ENCODE data around the gene C5orf63. TPM values are rescaled to one million over a fixed set of nuclear protein-coding genes. Genes with fewer than 3 reads are reported as not detected.

The C5orf63 gene
- total and polyA plus RNA-seq, 2 of the 13 experiments (the other 11 are each of a cell fraction or from before 2014, with no cell fraction given): 7.9 to 8.8 TPM

GRCh38 chr5:127030259-127031146, 42.8 kb downstream of the C5orf63 start, which contains the start of gene MARCHF3 (continued):
- TF ChIP-seq ZSCAN21 (CRISPR knock-in tag; IDR thresholded peaks at IDR 0.05; ENCODE audit: borderline replicate concordance) (peak; percentile 54; the same call in 1 of the 2 replicates), ZNF224 (CRISPR knock-in tag; IDR thresholded peaks at IDR 0.05) (peak; percentile 94; the same call in 1 of the 2 replicates), ZNF577 (CRISPR knock-in tag; IDR thresholded peaks at IDR 0.05; ENCODE audit: borderline replicate concordance, low read depth) (no peak), ZMYM4 (CRISPR knock-in tag; IDR thresholded peaks at IDR 0.05) (no peak; the same call in none of the 2 replicates), CEBPB (IDR thresholded peaks at IDR 0.05; ENCODE audit: borderline replicate concordance, low read depth, low read length) (peak; percentile 79), RFX1 (IDR thresholded peaks at IDR 0.05) (no peak), ZNF10 (CRISPR knock-in tag; IDR thresholded peaks at IDR 0.05; ENCODE audit: borderline replicate concordance, low read depth) (no peak), MYPOP (CRISPR knock-in tag; IDR thresholded peaks at IDR 0.05) (peak; percentile 92), ARNT (IDR thresholded peaks at IDR 0.05) (no peak)
- TF ChIP-seq, protein P1, sequence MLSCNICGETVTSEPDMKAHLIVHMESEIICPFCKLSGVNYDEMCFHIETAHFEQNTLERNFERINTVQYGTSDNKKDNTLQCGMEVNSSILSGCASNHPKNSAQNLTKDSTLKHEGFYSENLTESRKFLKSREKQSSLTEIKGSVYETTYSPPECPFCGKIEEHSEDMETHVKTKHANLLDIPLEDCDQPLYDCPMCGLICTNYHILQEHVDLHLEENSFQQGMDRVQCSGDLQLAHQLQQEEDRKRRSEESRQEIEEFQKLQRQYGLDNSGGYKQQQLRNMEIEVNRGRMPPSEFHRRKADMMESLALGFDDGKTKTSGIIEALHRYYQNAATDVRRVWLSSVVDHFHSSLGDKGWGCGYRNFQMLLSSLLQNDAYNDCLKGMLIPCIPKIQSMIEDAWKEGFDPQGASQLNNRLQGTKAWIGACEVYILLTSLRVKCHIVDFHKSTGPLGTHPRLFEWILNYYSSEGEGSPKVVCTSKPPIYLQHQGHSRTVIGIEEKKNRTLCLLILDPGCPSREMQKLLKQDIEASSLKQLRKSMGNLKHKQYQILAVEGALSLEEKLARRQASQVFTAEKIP (CRISPR knock-in tag; IDR thresholded peaks at IDR 0.05; ENCODE audit: borderline replicate concordance): no peak
- TF ChIP-seq, protein P2, sequence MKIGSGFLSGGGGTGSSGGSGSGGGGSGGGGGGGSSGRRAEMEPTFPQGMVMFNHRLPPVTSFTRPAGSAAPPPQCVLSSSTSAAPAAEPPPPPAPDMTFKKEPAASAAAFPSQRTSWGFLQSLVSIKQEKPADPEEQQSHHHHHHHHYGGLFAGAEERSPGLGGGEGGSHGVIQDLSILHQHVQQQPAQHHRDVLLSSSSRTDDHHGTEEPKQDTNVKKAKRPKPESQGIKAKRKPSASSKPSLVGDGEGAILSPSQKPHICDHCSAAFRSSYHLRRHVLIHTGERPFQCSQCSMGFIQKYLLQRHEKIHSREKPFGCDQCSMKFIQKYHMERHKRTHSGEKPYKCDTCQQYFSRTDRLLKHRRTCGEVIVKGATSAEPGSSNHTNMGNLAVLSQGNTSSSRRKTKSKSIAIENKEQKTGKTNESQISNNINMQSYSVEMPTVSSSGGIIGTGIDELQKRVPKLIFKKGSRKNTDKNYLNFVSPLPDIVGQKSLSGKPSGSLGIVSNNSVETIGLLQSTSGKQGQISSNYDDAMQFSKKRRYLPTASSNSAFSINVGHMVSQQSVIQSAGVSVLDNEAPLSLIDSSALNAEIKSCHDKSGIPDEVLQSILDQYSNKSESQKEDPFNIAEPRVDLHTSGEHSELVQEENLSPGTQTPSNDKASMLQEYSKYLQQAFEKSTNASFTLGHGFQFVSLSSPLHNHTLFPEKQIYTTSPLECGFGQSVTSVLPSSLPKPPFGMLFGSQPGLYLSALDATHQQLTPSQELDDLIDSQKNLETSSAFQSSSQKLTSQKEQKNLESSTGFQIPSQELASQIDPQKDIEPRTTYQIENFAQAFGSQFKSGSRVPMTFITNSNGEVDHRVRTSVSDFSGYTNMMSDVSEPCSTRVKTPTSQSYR (CRISPR knock-in tag; IDR thresholded peaks at IDR 0.05; ENCODE audit: borderline replicate concordance): no peak
- TF ChIP-seq, protein P3, sequence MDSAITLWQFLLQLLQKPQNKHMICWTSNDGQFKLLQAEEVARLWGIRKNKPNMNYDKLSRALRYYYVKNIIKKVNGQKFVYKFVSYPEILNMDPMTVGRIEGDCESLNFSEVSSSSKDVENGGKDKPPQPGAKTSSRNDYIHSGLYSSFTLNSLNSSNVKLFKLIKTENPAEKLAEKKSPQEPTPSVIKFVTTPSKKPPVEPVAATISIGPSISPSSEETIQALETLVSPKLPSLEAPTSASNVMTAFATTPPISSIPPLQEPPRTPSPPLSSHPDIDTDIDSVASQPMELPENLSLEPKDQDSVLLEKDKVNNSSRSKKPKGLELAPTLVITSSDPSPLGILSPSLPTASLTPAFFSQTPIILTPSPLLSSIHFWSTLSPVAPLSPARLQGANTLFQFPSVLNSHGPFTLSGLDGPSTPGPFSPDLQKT (CRISPR knock-in tag; IDR thresholded peaks at IDR 0.05; ENCODE audit: borderline replicate concordance): no peak
